GM21717 (cell line): ENCODE results near the gene DCAF5.
"Not testable (repeated sequence)": the region's sequence is repeated elsewhere in the genome, so short reads cannot be mapped to it uniquely, and the experiment has no call there.

Source experiments
- ATAC-seq: cut with Tn5 transposase; IDR thresholded peaks from one replicate; pipeline ENCODE4 v1.9.1; 2021; ENCODE audit warnings: mild to moderate bottlenecking, moderate library complexity; ENCODE audit not compliant: unreplicated experiment

The DCAF5 gene

DNA sequence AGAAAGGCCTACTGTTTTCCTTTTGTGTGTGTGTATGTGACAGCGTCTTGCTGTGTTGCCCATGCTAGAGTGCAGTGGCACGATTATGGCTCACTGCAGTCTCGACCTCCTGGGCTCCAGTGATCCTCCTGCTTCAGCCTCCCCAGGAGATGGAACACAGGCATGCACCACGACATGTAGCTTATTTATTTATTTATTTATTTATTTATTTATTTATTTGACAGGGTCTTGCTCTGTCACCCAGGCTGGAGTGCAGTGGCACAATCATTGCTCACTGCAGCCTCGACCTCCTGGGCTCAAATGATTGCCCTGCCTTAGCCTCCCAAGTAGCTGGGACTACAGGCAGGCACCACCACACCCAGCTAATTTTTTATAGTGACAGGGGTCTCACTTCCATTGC, 75.7 kb downstream of the DCAF5 start:
- not testable (repeated sequence) for ATAC-seq

DNA sequence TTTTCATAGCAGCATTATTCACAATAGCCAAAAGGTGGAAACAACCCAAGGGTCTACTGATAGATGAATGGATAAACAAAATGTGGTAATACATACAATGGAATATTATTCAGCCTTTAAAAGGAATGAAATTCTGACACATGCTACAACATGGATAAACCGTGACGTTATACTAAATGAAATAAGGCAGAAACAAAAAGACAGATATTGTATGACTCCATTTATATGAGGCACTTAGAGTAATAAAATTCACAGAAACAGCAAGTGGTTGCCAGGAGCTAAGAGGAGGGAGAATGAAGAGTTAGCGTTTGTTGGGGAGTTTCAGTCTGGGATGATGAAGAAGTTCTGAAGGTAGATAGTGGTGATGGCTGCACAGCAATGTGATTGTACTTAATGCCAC, 76.6 kb downstream of the DCAF5 start:
- ATAC-seq = no peak

DNA sequence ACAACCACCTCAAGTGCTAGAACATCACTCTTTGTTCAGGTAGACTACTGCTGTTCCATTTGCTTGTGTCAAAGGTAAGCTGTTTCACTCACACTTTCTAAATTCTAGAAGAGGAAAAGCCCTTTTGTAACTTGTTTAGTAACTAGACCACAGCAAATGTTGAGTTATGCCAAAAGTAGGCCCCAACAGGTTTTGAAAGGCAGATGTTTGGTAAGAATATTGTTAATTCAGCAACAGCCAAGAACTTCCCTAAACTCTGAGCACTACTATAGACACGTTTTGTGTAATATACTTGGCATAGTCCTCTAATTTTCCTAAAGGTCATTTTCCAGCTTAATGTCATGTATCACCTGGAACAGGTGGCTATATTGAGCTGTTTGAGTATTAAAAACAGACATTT, 79.0 kb downstream of the DCAF5 start:
- no peak for ATAC-seq

DNA sequence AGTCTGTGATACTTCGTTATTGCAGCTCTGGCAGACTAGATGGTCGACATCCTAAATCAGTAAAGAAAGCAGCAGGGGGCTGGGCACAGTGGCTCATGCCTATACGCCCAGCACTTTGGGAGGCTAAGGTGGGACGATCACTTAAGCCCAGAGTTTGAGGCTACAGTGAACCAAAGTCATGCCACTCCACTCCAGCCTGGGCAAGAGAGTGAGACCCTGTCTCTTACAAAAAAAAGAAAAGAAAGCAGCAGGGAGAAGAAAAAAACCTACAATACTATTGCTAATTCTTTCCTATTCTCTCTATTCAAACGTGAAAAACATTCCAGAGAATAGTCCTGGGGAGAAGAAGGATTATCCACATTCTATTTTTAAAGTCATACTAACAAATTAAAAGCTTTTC, 79.5 kb downstream of the DCAF5 start:
- no peak for ATAC-seq

DNA sequence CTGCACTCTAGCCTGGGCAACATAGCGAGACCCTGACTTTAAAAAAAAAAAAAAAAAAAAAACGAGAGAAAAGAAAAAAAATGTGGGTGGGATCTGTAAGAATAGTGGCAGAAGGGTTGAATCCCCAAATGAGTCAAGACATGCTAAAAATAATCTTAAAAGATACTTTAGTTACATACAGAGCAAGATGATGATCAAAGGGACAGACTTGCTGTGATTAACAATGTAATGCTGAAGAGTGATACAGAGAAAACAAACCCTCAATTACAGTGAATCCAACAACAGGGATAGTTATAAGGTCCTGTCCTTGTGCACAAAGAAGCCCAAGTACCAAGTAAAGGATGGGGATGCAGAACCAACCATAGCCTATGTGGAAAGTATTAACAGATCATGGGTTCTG, 80.3 kb downstream of the DCAF5 start:
- ATAC-seq = no peak

DNA sequence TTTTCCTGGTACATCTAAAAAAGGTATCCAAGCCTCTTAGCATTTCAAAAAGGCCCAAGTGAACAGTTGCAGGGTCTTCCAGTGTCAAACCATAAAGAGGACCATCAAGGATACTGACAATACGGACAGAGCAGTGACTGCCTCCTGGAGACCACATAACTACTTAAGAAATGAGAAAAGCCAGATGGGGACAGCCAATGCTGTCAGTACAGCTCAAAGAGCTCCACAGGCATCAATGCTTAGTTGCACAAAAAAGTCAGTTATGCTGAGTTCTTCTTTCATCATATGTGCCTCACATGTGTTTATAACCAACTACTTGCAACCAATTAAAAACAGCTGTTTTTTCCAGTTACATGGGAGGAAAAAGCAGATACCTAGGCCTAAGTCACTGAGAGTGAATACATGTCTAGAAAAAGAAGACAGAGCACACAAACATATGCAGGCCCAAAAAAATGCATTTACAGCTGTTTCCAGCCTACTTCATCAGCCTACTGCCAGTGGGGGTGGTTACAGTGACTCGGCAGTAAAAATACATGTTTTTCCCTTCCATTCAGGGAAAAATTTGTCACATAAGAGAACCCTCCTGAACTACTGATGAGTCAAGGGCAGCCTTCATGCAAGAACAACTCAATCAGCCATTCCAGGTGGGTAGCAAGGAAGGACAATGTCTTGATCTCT, 84.0 kb downstream of the DCAF5 start:
- no peak for ATAC-seq

DNA sequence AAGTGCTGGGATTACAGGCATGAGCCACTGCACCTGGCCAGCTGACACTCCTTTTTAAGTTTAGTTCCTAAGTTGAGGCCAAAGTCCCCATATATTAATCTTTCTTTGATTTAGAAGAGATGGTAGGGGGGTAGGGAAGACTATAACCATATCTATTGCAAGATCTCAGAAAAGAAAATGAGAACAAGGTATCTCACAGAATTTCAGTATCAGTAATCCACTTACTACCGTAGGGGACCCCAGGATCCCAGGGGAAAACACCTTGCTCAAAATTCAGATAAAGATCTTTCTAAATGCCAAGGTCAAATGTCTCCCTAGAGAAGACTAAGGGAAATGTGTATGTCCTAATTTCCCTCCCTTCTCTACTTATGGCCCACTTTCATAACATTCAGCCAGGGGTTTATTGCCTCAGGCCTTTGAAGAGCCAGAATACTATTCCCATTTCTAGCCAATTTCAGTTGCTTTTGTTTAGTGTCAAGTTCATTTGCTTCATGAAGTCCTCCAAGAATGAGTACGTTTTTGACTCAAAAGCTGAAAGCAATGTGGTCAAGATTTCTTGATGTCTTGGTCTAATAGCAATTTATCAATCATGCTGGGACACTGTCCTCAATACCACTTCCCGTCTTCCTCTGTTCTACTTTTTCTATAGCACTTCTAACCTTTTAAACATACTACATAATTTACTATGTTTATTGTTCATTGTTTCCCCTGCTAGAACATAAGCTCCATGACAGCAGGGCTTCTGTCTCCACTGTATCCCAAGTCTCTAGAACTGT, 86.3 kb downstream of the DCAF5 start:
- ATAC-seq = no peak

DNA sequence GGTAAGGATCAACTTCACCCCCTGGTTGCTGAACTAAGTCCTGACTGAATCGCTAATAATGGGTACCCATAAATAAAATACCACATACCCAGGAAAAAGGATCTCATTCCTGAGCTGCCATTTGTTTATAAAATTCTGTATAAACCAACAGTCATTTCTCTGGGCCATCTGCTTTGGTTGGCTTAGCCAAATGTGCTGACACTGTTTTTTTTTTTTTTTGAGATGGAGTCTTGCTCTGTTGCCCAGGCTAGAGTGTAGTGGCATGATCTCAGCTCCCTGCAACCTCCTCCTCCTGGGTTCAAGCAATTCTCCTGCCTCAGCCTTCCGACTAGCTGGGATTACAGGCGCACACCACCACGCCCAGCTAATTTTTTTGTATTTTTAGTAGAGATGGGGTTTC, 87.0 kb downstream of the DCAF5 start:
- ATAC-seq = not testable (repeated sequence)

DNA sequence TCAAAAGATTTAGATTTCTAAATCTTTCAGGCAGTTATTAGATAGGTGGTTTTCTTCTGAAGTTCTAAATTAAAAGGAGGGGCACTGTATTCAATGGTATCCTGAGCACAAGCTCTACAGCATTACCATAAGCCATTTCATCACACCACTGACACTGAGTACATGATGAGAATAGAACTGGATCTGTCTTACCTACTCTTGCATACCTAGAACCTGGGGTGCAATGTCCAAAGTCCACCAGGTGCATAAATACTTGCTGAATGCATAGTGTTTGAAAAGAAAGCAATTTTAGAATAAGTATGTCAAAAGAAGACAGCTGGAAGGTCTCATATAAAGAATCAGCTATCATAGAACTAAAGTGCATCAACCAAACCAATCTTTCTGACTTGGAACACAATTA, 88.3 kb downstream of the DCAF5 start:
- no peak for ATAC-seq

DNA sequence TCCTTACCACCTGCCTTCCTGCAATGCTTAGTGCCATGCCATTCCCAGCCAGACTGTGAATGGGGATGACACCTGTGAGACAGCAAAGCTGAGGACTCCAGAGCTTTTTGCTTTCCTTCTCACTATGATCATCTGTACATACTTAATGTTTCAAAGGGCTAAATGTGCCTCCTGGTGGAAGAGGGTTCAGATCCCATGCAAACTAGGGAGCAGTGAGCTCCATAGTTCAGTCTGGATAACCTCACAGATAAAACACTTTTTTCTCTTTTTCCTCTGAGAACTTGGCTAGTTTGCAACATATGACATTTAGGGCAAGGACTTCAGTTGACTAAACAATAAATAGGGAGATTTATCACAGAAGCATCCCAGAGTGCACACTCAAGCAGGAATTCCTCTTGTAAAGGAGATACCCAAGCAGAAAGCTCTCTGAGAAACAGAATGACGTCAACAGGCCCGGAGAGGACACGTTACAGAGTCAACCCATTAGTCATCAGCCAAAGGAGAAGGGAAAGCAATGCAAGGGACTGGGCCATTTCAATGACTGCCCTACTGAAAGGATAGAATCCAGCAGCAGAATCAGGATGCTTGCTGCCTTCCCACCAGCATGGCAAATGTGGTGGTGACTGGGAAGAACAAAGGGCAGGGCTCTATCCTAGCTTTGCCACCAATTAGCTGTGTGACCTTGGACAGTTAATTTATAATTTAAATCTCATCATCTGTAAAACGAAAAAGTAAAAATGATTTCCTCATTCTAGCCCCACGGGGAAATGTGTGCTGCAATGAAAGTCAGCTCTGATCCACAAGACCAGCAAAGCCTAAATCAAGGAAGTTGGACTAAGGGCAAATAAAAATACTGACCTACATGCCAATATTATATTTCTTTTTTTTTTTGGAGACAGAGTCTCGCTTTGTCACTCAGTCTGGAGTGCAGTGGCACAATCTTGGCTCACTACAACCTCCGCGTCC, 93.0 kb downstream of the DCAF5 start:
- no peak for ATAC-seq

DNA sequence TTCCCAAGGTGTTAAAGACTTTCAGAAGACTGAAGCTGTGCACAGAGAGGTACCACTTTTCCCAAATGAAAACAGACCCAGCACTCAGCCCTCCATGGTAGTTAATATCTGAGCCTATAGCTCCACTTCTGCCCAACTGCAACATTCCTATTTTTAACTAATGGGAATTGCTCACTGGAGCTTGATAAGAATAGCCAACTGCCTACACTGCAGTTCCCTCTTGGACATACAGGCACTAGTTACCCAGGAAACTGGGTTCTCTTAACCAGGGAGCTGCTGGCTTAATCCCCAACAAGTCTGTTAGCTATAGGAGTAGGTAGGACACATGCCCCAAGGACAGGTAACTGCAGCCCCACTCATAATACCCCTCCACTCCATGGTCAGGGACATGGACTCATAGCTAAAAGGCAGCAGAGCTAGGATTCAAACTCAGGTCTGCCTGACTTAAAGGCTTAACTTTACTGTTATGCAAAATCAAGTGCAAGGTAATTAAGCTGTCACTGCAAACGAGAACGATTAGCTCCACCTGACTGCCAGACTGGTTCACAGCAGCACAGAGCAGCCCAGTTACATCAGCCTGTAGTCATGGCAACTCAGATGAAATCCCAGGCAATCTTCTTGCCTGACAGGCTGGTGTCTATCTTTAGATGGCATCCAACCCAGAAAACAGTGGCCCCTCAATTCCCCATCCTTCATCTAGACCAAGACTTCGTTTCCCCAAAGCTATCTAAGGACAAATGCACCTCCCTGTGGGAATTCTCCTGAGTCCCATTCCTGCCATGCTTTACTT, 96.7 kb downstream of the DCAF5 start:
- no peak for ATAC-seq

DNA sequence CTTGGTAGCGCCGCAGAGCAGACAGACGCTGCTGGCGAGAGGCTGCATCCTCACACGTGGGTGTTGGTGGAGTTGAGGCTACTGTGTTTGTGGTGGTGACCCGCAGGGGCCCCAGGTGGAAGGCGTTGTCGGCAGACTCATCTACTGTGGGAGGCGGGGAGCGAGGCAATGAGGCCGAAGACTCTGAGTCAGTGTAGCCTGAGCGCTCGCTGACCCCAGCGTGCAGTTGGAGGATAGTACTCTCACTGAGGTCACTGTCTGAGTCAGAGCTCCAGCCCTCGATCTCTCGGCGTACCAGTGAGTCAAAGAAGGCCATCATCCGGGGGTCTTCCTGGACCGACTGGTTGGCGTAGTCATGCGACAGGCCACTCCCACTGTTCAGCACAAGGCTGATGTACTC, 97.8 kb downstream of the DCAF5 start:
- ATAC-seq = no peak

DNA sequence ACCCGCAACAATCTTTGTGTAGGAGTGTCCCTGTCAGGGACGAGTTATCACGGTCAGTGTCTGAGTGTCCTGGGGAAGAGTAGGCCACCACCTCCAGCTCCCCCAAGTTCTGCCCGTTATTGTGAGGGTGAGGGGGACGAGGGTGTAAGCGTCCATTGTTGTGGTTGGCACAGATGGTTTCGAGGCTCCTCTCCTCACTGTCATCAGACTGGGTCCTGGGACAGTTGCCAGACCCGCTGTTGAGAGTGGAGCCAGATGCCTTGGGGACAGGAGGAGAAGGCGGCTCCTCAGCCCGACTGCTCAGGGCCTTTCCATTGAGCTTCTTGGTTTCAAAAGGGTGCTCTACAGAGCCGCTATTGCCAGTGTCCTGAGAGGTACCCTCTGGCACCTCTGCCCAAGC, 98.9 kb downstream of the DCAF5 start:
- ATAC-seq = no peak

DNA sequence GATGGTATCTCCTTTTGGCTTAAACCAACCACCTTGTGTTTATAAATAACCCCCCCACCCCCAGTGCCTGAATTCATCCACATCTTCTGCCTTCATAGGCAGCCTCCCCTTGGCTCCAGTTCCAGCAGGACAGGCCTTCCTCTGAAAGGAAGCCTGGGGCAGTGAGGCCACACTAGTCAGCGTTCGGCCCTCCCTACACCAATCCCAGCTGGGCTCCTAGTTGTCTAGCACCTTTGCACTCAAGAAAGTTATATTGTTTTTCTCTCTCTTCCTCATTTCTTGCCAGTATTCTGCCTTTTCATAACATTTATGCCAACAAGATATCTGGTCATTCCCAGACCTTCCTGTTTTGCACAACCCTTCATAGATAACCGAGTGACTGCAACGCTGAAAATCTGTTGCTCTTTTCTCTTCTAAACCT, 100.7 kb downstream of the DCAF5 start:
- ATAC-seq = no peak

DNA sequence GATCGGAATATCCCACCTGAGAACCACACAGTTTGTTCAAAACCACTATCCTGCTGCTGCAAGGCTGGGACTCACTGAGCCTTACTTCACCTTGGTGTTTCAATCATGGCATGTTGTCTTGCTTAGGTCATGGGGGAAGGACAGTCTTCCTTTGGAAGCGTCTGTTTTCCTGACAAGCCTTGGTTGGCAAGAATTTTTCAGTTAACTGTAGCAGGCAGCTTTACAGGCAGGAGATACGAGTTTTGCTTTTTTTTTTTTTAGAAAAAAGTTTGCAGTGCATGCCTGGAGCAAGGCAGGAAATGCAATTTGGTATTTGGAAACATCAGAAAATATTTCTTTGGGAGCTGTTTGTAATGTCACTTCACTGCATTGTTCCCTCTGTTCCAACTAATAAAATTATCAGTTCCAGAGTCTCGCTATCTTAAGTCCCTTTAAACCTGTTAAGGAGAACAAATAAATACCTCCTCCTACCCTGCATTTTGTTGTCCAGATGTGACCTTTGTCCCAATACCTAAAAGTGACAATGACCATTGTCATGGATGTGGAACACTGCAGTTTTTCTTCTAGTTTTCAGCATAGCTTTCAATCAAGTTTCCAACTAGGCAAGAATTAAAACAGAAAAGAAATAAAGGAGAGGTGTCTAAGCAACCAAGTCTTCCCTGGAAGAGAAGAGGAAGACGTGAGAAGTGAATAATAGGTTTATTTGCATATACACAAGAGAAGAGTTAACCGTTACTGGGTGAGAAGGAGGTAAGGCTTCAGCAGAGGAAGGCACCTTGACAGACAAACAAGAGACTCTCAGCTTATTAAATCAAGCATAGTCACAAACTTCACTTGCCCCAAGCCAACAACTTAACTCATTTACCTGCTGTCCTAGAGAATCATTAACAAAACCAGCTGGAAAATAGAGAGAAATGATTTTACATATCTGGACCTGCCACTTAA, 102.4 kb downstream of the DCAF5 start:
- ATAC-seq = no peak

DNA sequence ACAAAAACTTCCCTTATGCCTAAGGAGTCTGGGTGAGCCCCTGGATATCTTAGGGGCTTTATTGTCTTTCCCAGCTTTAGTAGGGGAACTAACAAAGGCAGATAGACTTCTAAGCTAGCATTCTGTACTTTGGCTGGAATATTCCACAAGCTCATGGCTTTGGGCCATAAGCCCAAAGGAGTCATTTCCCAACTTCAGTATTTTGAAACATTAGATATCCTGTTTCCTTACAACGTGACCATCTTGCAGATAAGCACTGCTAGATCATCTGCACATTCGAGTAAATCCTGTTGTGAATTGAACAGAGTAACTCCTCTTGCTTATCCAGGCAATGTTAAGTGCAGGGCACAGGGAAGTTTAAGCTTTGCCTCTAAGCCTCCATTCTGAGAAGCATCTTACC, 103.2 kb downstream of the DCAF5 start:
- ATAC-seq = no peak

DNA sequence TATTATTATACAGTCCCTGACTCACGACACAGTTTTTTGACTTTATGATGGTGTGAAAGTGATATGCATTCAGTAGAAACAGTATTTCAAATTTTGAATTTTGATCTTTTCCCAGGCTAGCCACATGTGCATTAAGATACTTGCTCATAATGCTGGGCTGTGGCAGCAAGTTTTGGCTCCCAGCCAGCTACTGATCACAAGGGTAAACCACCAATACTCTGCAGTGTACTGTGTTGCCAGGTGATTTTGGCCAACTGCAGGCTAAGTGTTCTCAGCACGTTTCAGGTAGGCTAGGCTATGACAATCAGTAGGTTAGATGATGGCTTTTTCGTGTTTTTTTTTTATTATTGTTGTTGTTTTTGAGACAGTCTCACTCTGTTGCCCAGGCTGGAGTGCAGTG, 104.5 kb downstream of the DCAF5 start:
- no peak for ATAC-seq

DNA sequence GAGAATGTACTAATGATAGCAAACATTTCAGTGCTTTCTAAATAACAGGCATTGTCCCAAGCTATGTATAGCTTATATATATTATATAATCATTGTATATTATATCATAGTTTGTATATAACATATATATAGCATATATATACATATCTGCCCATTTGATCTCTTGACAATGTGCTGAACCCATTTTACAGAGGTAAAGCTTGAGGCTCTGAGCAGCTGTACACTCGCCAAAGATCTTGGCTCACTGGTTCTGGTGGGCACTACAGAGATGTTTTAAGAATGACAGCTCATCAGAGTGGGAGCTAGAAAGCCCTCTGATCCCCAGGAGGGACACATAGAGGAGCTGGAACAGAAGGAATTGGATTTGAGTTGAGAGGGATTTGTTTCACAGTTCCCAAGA, 105.7 kb downstream of the DCAF5 start:
- no peak for ATAC-seq

DNA sequence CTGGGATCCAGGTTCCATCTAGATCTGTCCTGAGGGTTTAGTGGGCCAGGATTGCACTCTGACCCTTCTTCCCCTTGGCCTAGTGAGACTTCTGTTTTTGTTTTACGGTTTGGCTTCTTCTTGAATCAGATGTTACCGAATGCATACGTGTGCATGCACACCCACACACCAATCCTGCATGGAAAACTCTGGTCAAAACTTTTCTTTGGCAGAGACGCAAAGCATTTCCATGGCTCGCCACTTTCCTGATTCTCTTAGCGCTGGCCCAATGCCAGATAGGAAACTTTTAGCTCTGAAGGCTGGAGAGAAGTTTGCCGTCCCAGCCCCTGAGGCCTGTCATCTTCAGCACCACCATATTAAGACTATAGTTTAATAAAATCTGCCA, 106.5 kb downstream of the DCAF5 start:
- no peak for ATAC-seq
